WTC11 (cell line): ENCODE data around the gene ZDHHC1.

ENCODE experiments used
- CREB1 ChIP-seq: sonication (generic); formaldehyde crosslinking; IDR thresholded peaks from 2 replicates; pipeline ENCODE4 v1.8.0; 2023; ENCODE audit warnings: mild to moderate bottlenecking, missing genetic modification reagents
- E2F4 ChIP-seq: sonication (generic); formaldehyde crosslinking; IDR thresholded peaks from 2 replicates; pipeline ENCODE4 v1.8.1; 2022; ENCODE audit warnings: low read depth, mild to moderate bottlenecking, moderate library complexity, missing genetic modification reagents, borderline replicate concordance
- ESRRA ChIP-seq: sonication (generic); formaldehyde crosslinking; IDR thresholded peaks from 2 replicates; pipeline ENCODE4 v1.8.1; 2022; ENCODE audit warnings: mild to moderate bottlenecking, missing genetic modification reagents, borderline replicate concordance
- ETV6 ChIP-seq: sonication (generic); formaldehyde crosslinking; IDR thresholded peaks from 2 replicates; pipeline ENCODE4 v1.8.1; 2022; ENCODE audit warnings: mild to moderate bottlenecking, missing genetic modification reagents
- FOXP1 ChIP-seq: sonication (generic); formaldehyde crosslinking; IDR thresholded peaks from 2 replicates; pipeline ENCODE4 v1.8.0; 2022; ENCODE audit warnings: missing genetic modification reagents, mild to moderate bottlenecking, moderate library complexity, borderline replicate concordance
- MXD4 ChIP-seq: fragments of 250-450 bp; sonication (Bioruptor Pico); IDR thresholded peaks from 2 replicates; pipeline ENCODE4 v1.8.0; 2021; ENCODE audit warnings: mild to moderate bottlenecking, moderate library complexity, borderline replicate concordance
- NR1H2 ChIP-seq: sonication (generic); formaldehyde crosslinking; IDR thresholded peaks from 2 replicates; pipeline ENCODE4 v1.9.0; 2021; ENCODE audit warnings: mild to moderate bottlenecking, moderate library complexity, missing genetic modification reagents
- ZNF232 ChIP-seq: sonication (generic); formaldehyde crosslinking; IDR thresholded peaks from 2 replicates; pipeline ENCODE4 v1.8.0; 2022; ENCODE audit warnings: mild to moderate bottlenecking, missing genetic modification reagents
- ZNF416 ChIP-seq: fragments of 250-450 bp; sonication (Bioruptor Pico); IDR thresholded peaks from 2 replicates; pipeline ENCODE4 v1.9.0; 2021; ENCODE audit warnings: mild to moderate bottlenecking, inconsistent platforms
- TF ChIP-seq, protein P1 (sequence below): sonication (generic); formaldehyde crosslinking; conservative IDR thresholded peaks from 2 replicates; pipeline ENCODE4 v1.8.1; 2023; ENCODE audit warnings: mild to moderate bottlenecking, low read depth, missing genetic modification reagents, moderate library complexity
- TF ChIP-seq, protein P2 (sequence below): fragments of 200-600 bp; IDR thresholded peaks from 2 replicates; pipeline ENCODE4 v1.8.0; 2022; ENCODE audit warnings: antibody characterized with exemption
- TF ChIP-seq, protein P3 (sequence below): sonication (generic); formaldehyde crosslinking; IDR thresholded peaks from 2 replicates; pipeline ENCODE4 v1.8.1; 2023; ENCODE audit warnings: mild to moderate bottlenecking, missing genetic modification reagents, borderline replicate concordance

DNA sequence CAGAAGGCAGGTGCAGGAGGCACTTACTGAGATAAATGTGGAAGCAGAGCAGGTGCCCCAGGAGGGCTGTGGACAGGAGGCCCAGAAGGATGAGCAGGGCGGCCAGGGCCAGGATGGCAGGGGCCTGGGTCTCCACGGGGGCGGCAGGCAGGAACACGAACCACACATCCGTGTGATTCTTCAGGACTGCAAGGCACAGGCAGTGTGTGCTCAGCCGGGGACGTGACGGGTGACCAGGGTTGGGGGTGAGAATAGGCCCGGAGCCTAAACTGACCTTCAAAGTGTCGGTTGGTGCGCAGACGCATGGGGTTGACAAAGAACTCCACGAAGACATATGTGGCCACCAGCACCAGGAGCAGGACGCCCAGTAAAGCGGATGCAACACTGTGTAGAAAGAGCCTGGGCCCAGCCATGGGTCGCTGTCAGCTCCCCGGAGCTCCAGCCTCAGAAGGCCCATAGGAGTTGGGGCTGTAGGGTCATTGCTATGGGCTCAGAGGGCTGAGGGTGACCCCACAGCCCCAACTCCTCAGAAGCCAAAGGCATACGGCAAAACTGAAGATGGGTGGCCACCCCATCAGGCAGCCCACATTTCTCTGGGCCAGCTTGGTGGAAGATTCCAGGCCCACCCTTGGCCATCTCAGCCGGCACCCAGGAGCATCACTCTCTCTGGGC is 17.6 kb downstream of the ZDHHC1 start:
- TF ChIP-seq, protein P1, sequence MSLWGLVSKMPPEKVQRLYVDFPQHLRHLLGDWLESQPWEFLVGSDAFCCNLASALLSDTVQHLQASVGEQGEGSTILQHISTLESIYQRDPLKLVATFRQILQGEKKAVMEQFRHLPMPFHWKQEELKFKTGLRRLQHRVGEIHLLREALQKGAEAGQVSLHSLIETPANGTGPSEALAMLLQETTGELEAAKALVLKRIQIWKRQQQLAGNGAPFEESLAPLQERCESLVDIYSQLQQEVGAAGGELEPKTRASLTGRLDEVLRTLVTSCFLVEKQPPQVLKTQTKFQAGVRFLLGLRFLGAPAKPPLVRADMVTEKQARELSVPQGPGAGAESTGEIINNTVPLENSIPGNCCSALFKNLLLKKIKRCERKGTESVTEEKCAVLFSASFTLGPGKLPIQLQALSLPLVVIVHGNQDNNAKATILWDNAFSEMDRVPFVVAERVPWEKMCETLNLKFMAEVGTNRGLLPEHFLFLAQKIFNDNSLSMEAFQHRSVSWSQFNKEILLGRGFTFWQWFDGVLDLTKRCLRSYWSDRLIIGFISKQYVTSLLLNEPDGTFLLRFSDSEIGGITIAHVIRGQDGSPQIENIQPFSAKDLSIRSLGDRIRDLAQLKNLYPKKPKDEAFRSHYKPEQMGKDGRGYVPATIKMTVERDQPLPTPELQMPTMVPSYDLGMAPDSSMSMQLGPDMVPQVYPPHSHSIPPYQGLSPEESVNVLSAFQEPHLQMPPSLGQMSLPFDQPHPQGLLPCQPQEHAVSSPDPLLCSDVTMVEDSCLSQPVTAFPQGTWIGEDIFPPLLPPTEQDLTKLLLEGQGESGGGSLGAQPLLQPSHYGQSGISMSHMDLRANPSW: no peak
- TF ChIP-seq ZNF416 (CRISPR knock-in tag) (no peak), ETV6 (no peak), CREB1 (CRISPR knock-in tag) (no peak), ESRRA (CRISPR knock-in tag) (no peak), NR1H2 (CRISPR knock-in tag) (no peak), FOXP1 (no peak), MXD4 (CRISPR knock-in tag) (no peak), ZNF232 (no peak), E2F4 (CRISPR knock-in tag) (no peak)
- TF ChIP-seq, protein P2, sequence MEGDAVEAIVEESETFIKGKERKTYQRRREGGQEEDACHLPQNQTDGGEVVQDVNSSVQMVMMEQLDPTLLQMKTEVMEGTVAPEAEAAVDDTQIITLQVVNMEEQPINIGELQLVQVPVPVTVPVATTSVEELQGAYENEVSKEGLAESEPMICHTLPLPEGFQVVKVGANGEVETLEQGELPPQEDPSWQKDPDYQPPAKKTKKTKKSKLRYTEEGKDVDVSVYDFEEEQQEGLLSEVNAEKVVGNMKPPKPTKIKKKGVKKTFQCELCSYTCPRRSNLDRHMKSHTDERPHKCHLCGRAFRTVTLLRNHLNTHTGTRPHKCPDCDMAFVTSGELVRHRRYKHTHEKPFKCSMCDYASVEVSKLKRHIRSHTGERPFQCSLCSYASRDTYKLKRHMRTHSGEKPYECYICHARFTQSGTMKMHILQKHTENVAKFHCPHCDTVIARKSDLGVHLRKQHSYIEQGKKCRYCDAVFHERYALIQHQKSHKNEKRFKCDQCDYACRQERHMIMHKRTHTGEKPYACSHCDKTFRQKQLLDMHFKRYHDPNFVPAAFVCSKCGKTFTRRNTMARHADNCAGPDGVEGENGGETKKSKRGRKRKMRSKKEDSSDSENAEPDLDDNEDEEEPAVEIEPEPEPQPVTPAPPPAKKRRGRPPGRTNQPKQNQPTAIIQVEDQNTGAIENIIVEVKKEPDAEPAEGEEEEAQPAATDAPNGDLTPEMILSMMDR: no peak
- TF ChIP-seq, protein P3, sequence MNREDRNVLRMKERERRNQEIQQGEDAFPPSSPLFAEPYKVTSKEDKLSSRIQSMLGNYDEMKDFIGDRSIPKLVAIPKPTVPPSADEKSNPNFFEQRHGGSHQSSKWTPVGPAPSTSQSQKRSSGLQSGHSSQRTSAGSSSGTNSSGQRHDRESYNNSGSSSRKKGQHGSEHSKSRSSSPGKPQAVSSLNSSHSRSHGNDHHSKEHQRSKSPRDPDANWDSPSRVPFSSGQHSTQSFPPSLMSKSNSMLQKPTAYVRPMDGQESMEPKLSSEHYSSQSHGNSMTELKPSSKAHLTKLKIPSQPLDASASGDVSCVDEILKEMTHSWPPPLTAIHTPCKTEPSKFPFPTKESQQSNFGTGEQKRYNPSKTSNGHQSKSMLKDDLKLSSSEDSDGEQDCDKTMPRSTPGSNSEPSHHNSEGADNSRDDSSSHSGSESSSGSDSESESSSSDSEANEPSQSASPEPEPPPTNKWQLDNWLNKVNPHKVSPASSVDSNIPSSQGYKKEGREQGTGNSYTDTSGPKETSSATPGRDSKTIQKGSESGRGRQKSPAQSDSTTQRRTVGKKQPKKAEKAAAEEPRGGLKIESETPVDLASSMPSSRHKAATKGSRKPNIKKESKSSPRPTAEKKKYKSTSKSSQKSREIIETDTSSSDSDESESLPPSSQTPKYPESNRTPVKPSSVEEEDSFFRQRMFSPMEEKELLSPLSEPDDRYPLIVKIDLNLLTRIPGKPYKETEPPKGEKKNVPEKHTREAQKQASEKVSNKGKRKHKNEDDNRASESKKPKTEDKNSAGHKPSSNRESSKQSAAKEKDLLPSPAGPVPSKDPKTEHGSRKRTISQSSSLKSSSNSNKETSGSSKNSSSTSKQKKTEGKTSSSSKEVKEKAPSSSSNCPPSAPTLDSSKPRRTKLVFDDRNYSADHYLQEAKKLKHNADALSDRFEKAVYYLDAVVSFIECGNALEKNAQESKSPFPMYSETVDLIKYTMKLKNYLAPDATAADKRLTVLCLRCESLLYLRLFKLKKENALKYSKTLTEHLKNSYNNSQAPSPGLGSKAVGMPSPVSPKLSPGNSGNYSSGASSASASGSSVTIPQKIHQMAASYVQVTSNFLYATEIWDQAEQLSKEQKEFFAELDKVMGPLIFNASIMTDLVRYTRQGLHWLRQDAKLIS (CRISPR knock-in tag): no peak
